Measurements from ENCODE around the gene SH3TC1.

The SH3TC1 gene

GRCh38 chr4:8201321-8201781 lies 2.3 kb downstream of the SH3TC1 start:
- DNase-seq, result no peak

GRCh38 chr4:8202108-8203051 lies 3.3 kb downstream of the SH3TC1 start:
- no peak for DNase-seq

- DNase-seq, result no peak
Measured at GRCh38 chr4:8203052-8203401, 3.9 kb downstream of the SH3TC1 start.

GRCh38 chr4:8203817-8204216 lies 4.7 kb downstream of the SH3TC1 start:
- DNase-seq, result no peak

GRCh38 chr4:8204576-8205227 lies 5.6 kb downstream of the SH3TC1 start:
- no peak for DNase-seq

- DNase-seq, result no peak
Measured at GRCh38 chr4:8205241-8205707, 6.2 kb downstream of the SH3TC1 start.

GRCh38 chr4:8205749-8206611 lies 6.9 kb downstream of the SH3TC1 start:
- DNase-seq, result peak; percentile 44 to 57

- no peak for DNase-seq
Measured at GRCh38 chr4:8207314-8207713, 8.2 kb downstream of the SH3TC1 start.

- DNase-seq, result no peak
Measured at GRCh38 chr4:8208565-8208964, 9.5 kb downstream of the SH3TC1 start.

GRCh38 chr4:8209181-8209874 lies 10.2 kb downstream of the SH3TC1 start:
- no peak for DNase-seq

GRCh38 chr4:8210010-8210409 lies 10.9 kb downstream of the SH3TC1 start:
- DNase-seq, result no peak

- DNase-seq, result no peak
Measured at GRCh38 chr4:8210616-8211015, 11.5 kb downstream of the SH3TC1 start.

GRCh38 chr4:8211251-8211650 lies 12.2 kb downstream of the SH3TC1 start:
- DNase-seq, result no peak

GRCh38 chr4:8211737-8212581 lies 12.9 kb downstream of the SH3TC1 start:
- DNase-seq, result no peak

- no peak for DNase-seq
Measured at GRCh38 chr4:8212622-8213021, 13.5 kb downstream of the SH3TC1 start.

- DNase-seq, result no peak
Measured at GRCh38 chr4:8213121-8213520, 14.0 kb downstream of the SH3TC1 start.

GRCh38 chr4:8214136-8214535 lies 15.0 kb downstream of the SH3TC1 start:
- no peak for DNase-seq

- DNase-seq, result peak in 1 of 2 experiments; percentile 40
Measured at GRCh38 chr4:8215001-8215427, 15.9 kb downstream of the SH3TC1 start.

GRCh38 chr4:8215641-8216442 lies 16.8 kb downstream of the SH3TC1 start:
- DNase-seq, result no peak

GRCh38 chr4:8216443-8217245 lies 17.6 kb downstream of the SH3TC1 start:
- no peak for DNase-seq

Data from NCI-H187 (cell line).